Measurements from ENCODE around the gene PGP. TPM values are rescaled to one million over a fixed set of nuclear protein-coding genes. Genes with fewer than 3 reads are reported as not detected.

Gene PGP
- polyA plus RNA-seq, 2 of the 4 experiments (the other 2 are of a cell fraction): 13.9 to 33.7 TPM

DNA sequence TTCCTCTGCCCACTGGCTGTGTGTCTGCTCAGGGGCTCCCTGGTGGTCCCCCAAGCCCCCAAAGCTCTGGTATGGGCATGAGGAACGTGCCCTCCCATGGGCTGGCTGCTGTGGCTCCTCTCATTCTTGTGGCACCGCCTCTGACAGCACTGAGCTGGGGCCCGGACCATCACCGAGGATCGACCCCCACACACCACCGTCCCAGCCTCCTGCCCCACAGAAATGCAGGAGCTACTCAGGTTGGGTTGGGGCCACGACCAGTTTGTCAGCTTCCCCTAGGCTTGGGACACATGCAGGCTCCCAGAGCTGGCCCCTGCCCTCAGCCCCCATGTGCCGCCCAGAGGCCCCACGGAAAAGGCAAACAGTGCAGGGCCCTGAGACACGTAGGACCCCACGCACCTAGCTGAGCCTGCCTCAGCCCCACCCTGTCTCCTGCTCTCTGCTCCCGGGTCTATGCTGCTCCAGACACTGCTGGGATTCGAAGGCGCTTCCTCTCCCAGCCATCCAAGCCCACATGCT is 15.0 kb downstream of the PGP start:
- Histone ChIP-seq H3K9me3 (no peaks in the 10 kb centered on the region), H3K4me3 (no peak overlapping the region), H3K4me2 (no peak overlapping the region), H3K27ac (no peak overlapping the region), H3K4me1 (peaks cover 11% of the 10 kb centered on the region)
- ATAC-seq (no peak), DNase-seq (ENCODE audit: low read depth in 1 of 2, low spot score in 1 of 2) (no peak), FAIRE-seq (no peak)
- WGBS (ENCODE audit: missing lambda C conversion rate): 85% methylated on average over 14 of the region's 14 CpGs
- ChIA-PET CTCF (interaction anchor here (1.1 to 1.2 kb wide), 3 partner anchors 11 to 262 kb away, joined by 3 read pairs; no protein-coding TSS in a partner anchor), POLR2A (interaction anchor here (1.8 kb wide), 1 partner anchor 44 kb away, joined by 4 read pairs; the partner anchor contains the start of gene TRAF7)
- TF ChIP-seq E2F6 (IDR thresholded peaks at IDR 0.05; ENCODE audit: borderline replicate concordance, low read depth): no peak
- no peak for TF ChIP-seq JUN (IDR thresholded peaks at IDR 0.05)
- TF ChIP-seq ZFP36 (IDR thresholded peaks at IDR 0.05; ENCODE audit: borderline replicate concordance, partially characterized antibody): no peak
- no peak for TF ChIP-seq TFCP2L1 (CRISPR knock-in tag; IDR thresholded peaks at IDR 0.05)
- no peak for TF ChIP-seq NPAS2 (CRISPR knock-in tag; IDR thresholded peaks at IDR 0.05; ENCODE audit: borderline replicate concordance)
- no peak for TF ChIP-seq CTCF (IDR thresholded peaks at IDR 0.05)
- no peak for TF ChIP-seq EP300 (IDR thresholded peaks at IDR 0.05)
- TF ChIP-seq FOSB (CRISPR knock-in tag; IDR thresholded peaks at IDR 0.05): no peak
- TF ChIP-seq FOSL2 (IDR thresholded peaks at IDR 0.05): no peak
- no peak for TF ChIP-seq FOSL2 (CRISPR knock-in tag; IDR thresholded peaks at IDR 0.05)
- TF ChIP-seq RFX5 (IDR thresholded peaks at IDR 0.05): no peak
- TF ChIP-seq, protein P1, sequence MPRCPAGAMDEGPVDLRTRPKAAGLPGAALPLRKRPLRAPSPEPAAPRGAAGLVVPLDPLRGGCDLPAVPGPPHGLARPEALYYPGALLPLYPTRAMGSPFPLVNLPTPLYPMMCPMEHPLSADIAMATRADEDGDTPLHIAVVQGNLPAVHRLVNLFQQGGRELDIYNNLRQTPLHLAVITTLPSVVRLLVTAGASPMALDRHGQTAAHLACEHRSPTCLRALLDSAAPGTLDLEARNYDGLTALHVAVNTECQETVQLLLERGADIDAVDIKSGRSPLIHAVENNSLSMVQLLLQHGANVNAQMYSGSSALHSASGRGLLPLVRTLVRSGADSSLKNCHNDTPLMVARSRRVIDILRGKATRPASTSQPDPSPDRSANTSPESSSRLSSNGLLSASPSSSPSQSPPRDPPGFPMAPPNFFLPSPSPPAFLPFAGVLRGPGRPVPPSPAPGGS (IDR thresholded peaks at IDR 0.05): no peak
- TF ChIP-seq HDAC2 (IDR thresholded peaks at IDR 0.05): no peak

GRCh38 chr16:2199095-2199494 is 15.5 kb downstream of the PGP start:
- H3K4me1 ChIP-seq: peaks cover 17% of the 10 kb centered on the region
- no peak overlapping the region for H3K4me2 ChIP-seq
- ChIA-PET CTCF (interaction anchor here (1.1 to 1.2 kb wide), 3 partner anchors 10 to 262 kb away, joined by 3 read pairs; no protein-coding TSS in a partner anchor), POLR2A (interaction anchor here (1.0 to 1.8 kb wide), 2 partner anchors 44 to 52 kb away, joined by 3 to 4 read pairs; partner anchors contain the start of genes ECI1 and TRAF7)
- H3K9me3 ChIP-seq: no peaks in the 10 kb centered on the region
- ATAC-seq (no peak), DNase-seq (ENCODE audit: low read depth in 1 of 2, low spot score in 1 of 2) (no peak), FAIRE-seq (no peak)
- no peak for TF ChIP-seq RAD21 (conservative IDR thresholded peaks at IDR 0.05 in 1 of 2, IDR thresholded peaks at IDR 0.05 in 1 of 2)
- TF ChIP-seq HEYL (CRISPR knock-in tag; IDR thresholded peaks at IDR 0.05): no peak
- TF ChIP-seq, protein P2, sequence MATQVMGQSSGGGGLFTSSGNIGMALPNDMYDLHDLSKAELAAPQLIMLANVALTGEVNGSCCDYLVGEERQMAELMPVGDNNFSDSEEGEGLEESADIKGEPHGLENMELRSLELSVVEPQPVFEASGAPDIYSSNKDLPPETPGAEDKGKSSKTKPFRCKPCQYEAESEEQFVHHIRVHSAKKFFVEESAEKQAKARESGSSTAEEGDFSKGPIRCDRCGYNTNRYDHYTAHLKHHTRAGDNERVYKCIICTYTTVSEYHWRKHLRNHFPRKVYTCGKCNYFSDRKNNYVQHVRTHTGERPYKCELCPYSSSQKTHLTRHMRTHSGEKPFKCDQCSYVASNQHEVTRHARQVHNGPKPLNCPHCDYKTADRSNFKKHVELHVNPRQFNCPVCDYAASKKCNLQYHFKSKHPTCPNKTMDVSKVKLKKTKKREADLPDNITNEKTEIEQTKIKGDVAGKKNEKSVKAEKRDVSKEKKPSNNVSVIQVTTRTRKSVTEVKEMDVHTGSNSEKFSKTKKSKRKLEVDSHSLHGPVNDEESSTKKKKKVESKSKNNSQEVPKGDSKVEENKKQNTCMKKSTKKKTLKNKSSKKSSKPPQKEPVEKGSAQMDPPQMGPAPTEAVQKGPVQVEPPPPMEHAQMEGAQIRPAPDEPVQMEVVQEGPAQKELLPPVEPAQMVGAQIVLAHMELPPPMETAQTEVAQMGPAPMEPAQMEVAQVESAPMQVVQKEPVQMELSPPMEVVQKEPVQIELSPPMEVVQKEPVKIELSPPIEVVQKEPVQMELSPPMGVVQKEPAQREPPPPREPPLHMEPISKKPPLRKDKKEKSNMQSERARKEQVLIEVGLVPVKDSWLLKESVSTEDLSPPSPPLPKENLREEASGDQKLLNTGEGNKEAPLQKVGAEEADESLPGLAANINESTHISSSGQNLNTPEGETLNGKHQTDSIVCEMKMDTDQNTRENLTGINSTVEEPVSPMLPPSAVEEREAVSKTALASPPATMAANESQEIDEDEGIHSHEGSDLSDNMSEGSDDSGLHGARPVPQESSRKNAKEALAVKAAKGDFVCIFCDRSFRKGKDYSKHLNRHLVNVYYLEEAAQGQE (IDR thresholded peaks at IDR 0.05): no peak
- H3K27ac ChIP-seq: no peak overlapping the region
- 86% methylated on average over 1 of the region's 5 CpGs for WGBS (ENCODE audit: missing lambda C conversion rate)
- H3K4me3 ChIP-seq: no peak overlapping the region
